GM18873 (cell line): ENCODE results near the gene TMEM253.

Experiments
- ATAC-seq: cut with Tn5 transposase; IDR thresholded peaks from one replicate; pipeline ENCODE4 v1.9.1; 2021; ENCODE audit warnings: mild to moderate bottlenecking, moderate library complexity, moderate number of reproducible peaks; ENCODE audit not compliant: unreplicated experiment, low FRiP score

Gene TMEM253

GRCh38 chr14:21089271-21089670, 11.6 kb upstream of the TMEM253 start:
- ATAC-seq, result no peak

GRCh38 chr14:21089877-21090193, 11.0 kb upstream of the TMEM253 start:
- no peak for ATAC-seq

GRCh38 chr14:21090194-21090939, 10.5 kb upstream of the TMEM253 start:
- ATAC-seq, result no peak

- no peak for ATAC-seq
These were observed 9.8 kb upstream of the TMEM253 start for GRCh38 chr14:21090940-21091663.

GRCh38 chr14:21091821-21092272, 9.0 kb upstream of the TMEM253 start:
- ATAC-seq, result no peak

- ATAC-seq, result peak; percentile 79
These were observed 8.4 kb upstream of the TMEM253 start for GRCh38 chr14:21092273-21093011.

- no peak for ATAC-seq
These were observed 7.8 kb upstream of the TMEM253 start for GRCh38 chr14:21093018-21093417.

- no peak for ATAC-seq
These were observed 6.8 kb upstream of the TMEM253 start for GRCh38 chr14:21093769-21094681.

GRCh38 chr14:21095430-21096205, 5.2 kb upstream of the TMEM253 start:
- ATAC-seq, result no peak

- ATAC-seq, result no peak
These were observed 4.4 kb upstream of the TMEM253 start for GRCh38 chr14:21096438-21096837.

GRCh38 chr14:21096978-21097635, 3.8 kb upstream of the TMEM253 start:
- no peak for ATAC-seq

- ATAC-seq, result no peak
These were observed 3.2 kb upstream of the TMEM253 start for GRCh38 chr14:21097636-21098075.

- ATAC-seq, result no peak
These were observed 2.6 kb upstream of the TMEM253 start, which contains the start of gene ZNF219 for GRCh38 chr14:21098076-21098891. ZNF219 (minus strand) TSS chr14:21098655; CDS start chr14:21093591, 5,064 bp downstream.

GRCh38 chr14:21098892-21099595, 1.8 kb upstream of the TMEM253 start:
- ATAC-seq, result no peak

GRCh38 chr14:21099596-21099985, 1.3 kb upstream of the TMEM253 start:
- no peak for ATAC-seq

GRCh38 chr14:21101802-21102413, 1.0 kb downstream of the TMEM253 start:
- ATAC-seq, result no peak
